Thoracic aorta (tissue), 2 donors: Measurements from ENCODE around the gene GUCY1A2. TPM values are rescaled to one million over a fixed set of nuclear protein-coding genes. Genes with fewer than 3 reads are reported as not detected.
A peak's percentile ranks its signal among the peaks of the same experiment; 100 is the strongest.

ENCODE experiments used
- ATAC-seq: fragments of 150-250 bp; one replicate; pipeline ENCODE4 v1.8.0; 2017; ENCODE audit warnings: low read depth; ENCODE audit not compliant: insufficient number of reproducible peaks, low FRiP score
- DNase-seq: peaks from one replicate; pipeline ENCODE4 v3.0.0-alpha.2; 2020; ENCODE audit warnings: low spot score
- H3K27ac ChIP-seq, 2 donors: fragments of 200-600 bp; sonication (generic); 1 replicate in 1 of 2; 2 replicates in 1 of 2; pipeline ENCODE4 v1.5.1; 2016; ENCODE audit warnings: mild to moderate bottlenecking in 2 of 2, moderate library complexity in 2 of 2
- H3K27me3 ChIP-seq: fragments of 200-600 bp; sonication (generic); replicated peaks from 2 replicates; pipeline ENCODE4 v1.6.0; 2016; ENCODE audit warnings: mild to moderate bottlenecking; ENCODE audit not compliant: insufficient read depth
- H3K36me3 ChIP-seq: fragments of 200-600 bp; sonication (generic); one replicate; pipeline ENCODE4 v1.5.1; 2016
- H3K4me1 ChIP-seq, 2 donors: fragments of 200-600 bp; sonication (generic); 1 replicate in 1 of 2; 2 replicates in 1 of 2; pipeline versions ENCODE4 v1.5.1 to v1.6.0; 2016; ENCODE audit warnings: low read depth in 2 of 2, mild to moderate bottlenecking in 1 of 2; ENCODE audit not compliant: control insufficient read depth in 1 of 2
- H3K4me3 ChIP-seq: fragments of 200-600 bp; sonication (generic); 2 replicates; pipeline ENCODE4 v1.5.1; 2016; ENCODE audit warnings: mild to moderate bottlenecking
- H3K9me3 ChIP-seq: fragments of 200-600 bp; sonication (generic); 2 replicates; pipeline ENCODE4 v1.5.1; 2016
- total RNA-seq, 2 donors: library from RNA; depleted of rRNA; stranded (reverse); fragments of >200 nt; gene quantifications; one replicate each; pipeline versions ENCODE4 v1.1.0 to v1.2.3, GENCODE V29; 2016
- TF ChIP-seq, protein P1 (sequence below): fragments of 200-600 bp; sonication (generic); IDR thresholded peaks from one replicate; pipeline ENCODE4 v1.5.1; 2019; ENCODE audit warnings: antibody characterized with exemption

The GUCY1A2 gene
- total RNA-seq, 2 donors from 2014 or later: 5.3 to 9.4 TPM

DNA sequence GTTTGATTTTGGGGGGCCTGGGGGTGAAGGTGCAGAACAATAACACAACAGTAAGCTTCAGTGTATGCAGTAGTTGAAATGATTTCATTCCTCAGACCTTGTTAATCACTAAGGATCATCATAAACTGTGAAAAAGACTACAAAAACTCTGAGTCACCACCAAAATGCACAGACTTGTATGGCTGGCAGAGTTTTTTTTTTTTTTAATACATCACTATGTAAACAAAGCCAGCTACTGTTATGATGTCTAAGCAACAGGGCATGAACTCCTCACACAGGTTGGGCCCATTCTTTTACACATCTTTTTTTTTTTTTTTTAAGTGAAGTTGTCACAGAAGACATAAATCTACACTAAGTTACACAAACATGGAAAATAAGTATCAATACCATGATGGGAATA, 311.9 kb downstream of the GUCY1A2 start:
- no peak overlapping the region for H3K4me3 ChIP-seq
- TF ChIP-seq, protein P1, sequence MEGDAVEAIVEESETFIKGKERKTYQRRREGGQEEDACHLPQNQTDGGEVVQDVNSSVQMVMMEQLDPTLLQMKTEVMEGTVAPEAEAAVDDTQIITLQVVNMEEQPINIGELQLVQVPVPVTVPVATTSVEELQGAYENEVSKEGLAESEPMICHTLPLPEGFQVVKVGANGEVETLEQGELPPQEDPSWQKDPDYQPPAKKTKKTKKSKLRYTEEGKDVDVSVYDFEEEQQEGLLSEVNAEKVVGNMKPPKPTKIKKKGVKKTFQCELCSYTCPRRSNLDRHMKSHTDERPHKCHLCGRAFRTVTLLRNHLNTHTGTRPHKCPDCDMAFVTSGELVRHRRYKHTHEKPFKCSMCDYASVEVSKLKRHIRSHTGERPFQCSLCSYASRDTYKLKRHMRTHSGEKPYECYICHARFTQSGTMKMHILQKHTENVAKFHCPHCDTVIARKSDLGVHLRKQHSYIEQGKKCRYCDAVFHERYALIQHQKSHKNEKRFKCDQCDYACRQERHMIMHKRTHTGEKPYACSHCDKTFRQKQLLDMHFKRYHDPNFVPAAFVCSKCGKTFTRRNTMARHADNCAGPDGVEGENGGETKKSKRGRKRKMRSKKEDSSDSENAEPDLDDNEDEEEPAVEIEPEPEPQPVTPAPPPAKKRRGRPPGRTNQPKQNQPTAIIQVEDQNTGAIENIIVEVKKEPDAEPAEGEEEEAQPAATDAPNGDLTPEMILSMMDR: no peak
- no peaks in the 10 kb centered on the region for H3K36me3 ChIP-seq

DNA sequence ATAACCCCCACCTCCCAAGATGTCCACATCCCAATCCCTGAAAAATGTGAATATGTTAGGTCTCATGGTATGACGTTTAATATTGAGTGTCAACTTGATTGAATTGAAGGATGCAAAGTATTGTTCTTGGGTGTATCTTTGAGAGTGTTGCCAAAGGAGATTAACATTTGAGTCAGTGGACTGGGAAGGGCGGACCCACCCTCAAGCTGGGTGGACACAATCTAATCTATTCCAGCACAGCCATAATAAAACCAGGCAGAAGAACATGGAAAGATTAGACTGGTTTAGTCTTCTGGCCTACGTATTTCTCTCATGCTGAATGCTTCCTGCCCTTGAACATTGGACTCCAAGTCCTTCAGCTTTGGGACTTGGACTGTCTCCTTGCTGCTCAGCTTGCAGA, 315.5 kb downstream of the GUCY1A2 start:
- H3K27me3 ChIP-seq: no peaks in the 10 kb centered on the region
- TF ChIP-seq, protein P1: no peak
- H3K27ac ChIP-seq: no peak overlapping the region
- H3K4me1 ChIP-seq: no peaks in the 10 kb centered on the region
- no peaks in the 10 kb centered on the region for H3K9me3 ChIP-seq
- no peak overlapping the region for H3K4me3 ChIP-seq
- DNase-seq: no peak
- no peaks in the 10 kb centered on the region for H3K36me3 ChIP-seq
- ATAC-seq: no peak

More for the DNA sequence above, 311.9 kb downstream of the GUCY1A2 start:
- no peak for DNase-seq
- Histone ChIP-seq H3K9me3 (no peaks in the 10 kb centered on the region), H3K27me3 (no peaks in the 10 kb centered on the region), H3K4me1 (no peaks in the 10 kb centered on the region), H3K27ac (no peak overlapping the region)
- no peak for ATAC-seq

DNA sequence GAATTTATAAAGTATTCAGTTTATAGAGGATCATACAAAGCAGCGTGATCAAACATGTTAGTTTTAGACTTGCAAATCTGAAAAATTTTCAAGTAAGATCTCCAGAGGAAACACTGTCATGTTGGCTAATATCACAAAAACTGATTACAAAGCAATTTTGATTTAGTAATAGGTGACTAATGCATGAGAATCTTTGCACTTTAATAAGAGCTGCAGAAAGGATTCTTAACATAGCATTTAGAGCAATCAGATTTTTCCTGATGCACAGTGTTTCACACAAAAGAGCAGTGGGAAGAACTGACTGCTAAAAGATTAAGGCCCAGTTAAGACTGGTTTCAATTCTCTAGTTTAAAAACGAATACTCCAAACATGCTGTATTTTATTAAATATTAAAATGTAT, 321.2 kb downstream of the GUCY1A2 start:
- TF ChIP-seq, protein P1: no peak
- Histone ChIP-seq H3K27ac (no peak overlapping the region), H3K9me3 (no peaks in the 10 kb centered on the region), H3K36me3 (no peaks in the 10 kb centered on the region), H3K4me3 (no peak overlapping the region), H3K4me1 (peaks cover 0 to 7% of the 10 kb centered on the region in 2 donors), H3K27me3 (no peaks in the 10 kb centered on the region)
- DNase-seq (no peak), ATAC-seq (no peak)

DNA sequence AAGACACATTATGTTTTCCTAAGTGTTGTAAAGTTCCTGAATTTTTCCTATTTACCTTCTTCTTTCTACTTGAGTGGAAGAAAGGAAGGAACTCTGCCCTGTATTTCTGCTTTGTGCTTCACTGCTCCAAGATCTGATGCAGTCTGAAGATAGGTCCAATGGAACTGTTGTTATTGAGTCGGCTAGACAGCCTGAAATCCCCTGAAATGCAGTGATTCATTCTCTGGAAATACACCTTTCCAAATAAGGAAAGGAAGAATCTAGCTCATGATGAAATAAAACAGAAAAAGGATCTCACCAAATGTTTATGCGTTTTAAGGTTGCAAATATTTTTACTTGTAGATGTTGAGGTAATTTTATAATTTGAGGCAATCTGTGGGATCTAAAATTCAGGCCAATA, 322.8 kb downstream of the GUCY1A2 start:
- TF ChIP-seq, protein P1: no peak
- no peaks in the 10 kb centered on the region for H3K9me3 ChIP-seq
- peak overlapping the region; percentile 31 to 61 for H3K27ac ChIP-seq
- H3K4me1 ChIP-seq: peaks cover 0 to 7% of the 10 kb centered on the region in 2 donors
- no peaks in the 10 kb centered on the region for H3K27me3 ChIP-seq
- DNase-seq: no peak
- H3K36me3 ChIP-seq: no peaks in the 10 kb centered on the region
- ATAC-seq: no peak
- peak overlapping the region; percentile 13 for H3K4me3 ChIP-seq

DNA sequence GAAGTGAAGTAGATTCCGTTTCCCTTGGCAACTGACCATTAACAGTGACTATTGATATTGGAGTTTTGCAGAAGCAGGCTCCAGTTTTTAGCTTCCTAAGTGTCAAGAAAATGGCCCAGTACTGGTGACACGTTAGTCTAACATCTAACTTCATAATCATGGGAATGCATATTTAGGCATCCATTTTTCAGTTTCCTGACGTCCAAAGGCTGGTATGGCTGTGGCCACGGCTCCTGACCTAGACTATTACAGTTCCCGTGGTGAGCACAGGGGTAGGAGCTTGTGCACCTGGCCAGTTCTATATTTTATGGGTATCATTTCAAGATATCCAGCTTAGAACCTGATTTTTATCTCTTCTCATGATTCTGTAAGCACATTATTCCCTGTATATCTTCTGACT, 323.8 kb downstream of the GUCY1A2 start:
- H3K9me3 ChIP-seq: no peaks in the 10 kb centered on the region
- DNase-seq: no peak
- TF ChIP-seq, protein P1: no peak
- no peaks in the 10 kb centered on the region for H3K36me3 ChIP-seq
- no peaks in the 10 kb centered on the region for H3K27me3 ChIP-seq
- no peak overlapping the region for H3K4me3 ChIP-seq
- no peak for ATAC-seq
- peaks cover 0 to 7% of the 10 kb centered on the region in 2 donors for H3K4me1 ChIP-seq
- peak overlapping the region in 1 of 2 donors; percentile 61 for H3K27ac ChIP-seq
